Stimulated activated CD8-positive, alpha-beta memory T cell treated with anti-CD3 and anti-CD28 coated beads, Interleukin-2, amount 100 ng/mL, for 1 hour (primary cell): Measurements from ENCODE around the gene PLA2G2D.

Experiments
- DNase-seq, 2 donors: peaks; one replicate each; pipeline ENCODE4 v3.0.0-alpha.2; 2020; ENCODE audit warnings: low read depth in 2 of 2

PLA2G2D gene

DNA sequence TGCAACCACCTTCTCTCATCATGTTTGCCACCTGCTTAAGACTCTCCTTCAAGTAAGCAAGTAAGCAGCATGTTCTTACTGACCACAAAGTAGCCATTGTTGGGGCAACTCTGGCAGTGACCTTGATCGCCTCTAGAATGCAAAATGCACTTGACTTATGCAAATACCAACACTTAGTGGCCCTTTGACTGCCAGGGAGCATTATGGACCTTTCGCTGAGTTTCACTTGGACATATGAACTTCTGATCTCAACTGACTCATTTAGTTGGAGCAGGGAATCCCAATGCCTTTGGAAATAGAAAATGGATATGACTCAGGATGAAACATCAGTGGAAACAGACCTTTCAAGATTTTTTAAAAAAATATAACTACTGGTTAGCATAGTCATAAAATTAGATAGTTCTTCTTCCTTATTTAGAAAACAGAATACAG is 55.5 kb downstream of the PLA2G2D start:
- no peak for DNase-seq
